ENCODE data around the gene HIF3A.
"Not testable (repeated sequence)": the region's sequence is repeated elsewhere in the genome, so short reads cannot be mapped to it uniquely, and the experiment has no call there.

HIF3A gene

DNA sequence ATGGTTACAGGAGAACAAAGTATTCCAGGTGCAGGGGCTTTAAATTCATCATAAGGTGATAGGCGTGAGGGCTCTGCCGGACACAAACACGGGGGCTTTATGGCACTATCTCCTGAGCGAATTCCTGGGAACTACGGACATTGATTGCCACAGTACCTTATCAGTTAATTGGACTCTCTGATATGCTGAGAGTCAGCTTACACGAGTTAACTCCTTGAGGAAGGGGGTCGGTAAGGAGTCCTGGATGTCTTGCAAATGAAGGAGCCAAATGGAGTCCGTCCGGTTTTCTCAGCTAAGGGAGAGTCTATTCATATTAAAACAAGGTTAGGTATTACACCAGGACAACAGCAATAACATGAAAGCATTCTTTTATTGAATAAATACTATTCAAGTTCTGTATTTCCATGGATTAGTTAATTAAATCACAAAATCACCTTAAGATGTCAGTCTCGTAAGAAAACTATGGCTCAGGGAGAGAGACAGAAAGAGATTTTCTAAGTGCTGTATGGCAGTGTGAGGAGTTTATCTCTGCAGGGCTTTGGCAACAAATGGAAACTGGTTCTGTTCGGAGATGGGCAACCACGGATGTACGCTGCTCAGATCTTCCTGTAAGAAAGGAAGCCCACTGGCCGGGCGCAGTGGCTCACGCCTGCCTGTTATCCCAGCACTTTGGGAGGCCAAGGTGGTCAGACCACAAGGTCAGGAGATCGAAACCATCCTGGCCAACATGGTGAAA lies 26.2 kb upstream of the HIF3A start:
- 62 to 63% methylated on average over 17 of the region's 17 CpGs for WGBS, 2 experiments
- Histone ChIP-seq H3K36me3 (ENCODE audit: control insufficient read depth, insufficient read depth, low read length) (no peaks in the 10 kb centered on the region), H3K27ac (ENCODE audit: insufficient read depth, low read depth, low read length, poor library complexity, severe bottlenecking) (no peak overlapping the region), H3K4me3 (ENCODE audit: insufficient read depth, low read depth, low read length) (no peak overlapping the region), H3K4me1 (ENCODE audit: control insufficient read depth, insufficient read depth, low read length) (peaks cover 3% of the 10 kb centered on the region), H3K9me3 (ENCODE audit: control insufficient read depth, low read length) (no peaks in the 10 kb centered on the region), H3K27me3 (ENCODE audit: control insufficient read depth, insufficient read depth, low read length, poor library complexity, severe bottlenecking) (no peaks in the 10 kb centered on the region)

DNA sequence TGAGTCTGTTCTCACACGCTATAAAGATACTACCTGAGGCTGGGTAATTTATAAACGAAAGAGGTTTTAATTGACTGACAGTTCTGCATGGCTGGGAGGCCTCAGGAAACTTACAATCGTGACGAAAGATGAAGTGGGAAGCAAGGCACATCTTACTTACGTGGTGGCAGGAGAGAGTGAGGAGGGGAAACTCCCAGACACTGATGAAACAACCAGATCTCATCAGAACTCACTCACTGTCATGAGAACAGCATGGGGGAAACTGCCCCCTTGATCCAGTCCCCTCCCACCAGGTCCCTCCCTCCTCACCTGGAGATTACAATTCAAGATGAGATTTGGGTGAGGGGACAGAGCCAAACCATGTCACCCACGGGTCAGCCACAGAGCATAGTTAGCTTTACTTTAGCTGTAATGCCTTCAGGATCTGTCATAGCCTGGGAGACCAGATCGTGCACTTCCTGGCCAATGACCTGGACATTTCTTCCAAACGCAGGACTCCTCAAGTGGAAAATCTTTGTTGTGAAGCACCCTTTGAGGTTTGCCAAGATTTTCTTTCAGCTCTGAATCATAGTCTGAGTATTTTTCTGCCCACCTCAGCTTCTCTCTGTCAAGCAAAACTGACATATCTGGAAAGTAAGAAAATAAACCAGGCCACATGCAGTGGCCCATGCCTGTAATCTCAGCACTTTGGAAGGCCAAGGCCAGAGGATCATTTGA lies 25.2 kb upstream of the HIF3A start:
- H3K9me3 ChIP-seq (ENCODE audit: control insufficient read depth, low read length), result no peaks in the 10 kb centered on the region
- WGBS, 2 experiments, result 78 to 79% methylated on average over 8 of the region's 8 CpGs
- H3K27ac ChIP-seq (ENCODE audit: insufficient read depth, low read depth, low read length, poor library complexity, severe bottlenecking), result no peak overlapping the region
- H3K4me1 ChIP-seq (ENCODE audit: control insufficient read depth, insufficient read depth, low read length), result peaks cover 3% of the 10 kb centered on the region
- H3K36me3 ChIP-seq (ENCODE audit: control insufficient read depth, insufficient read depth, low read length), result no peaks in the 10 kb centered on the region
- H3K27me3 ChIP-seq (ENCODE audit: control insufficient read depth, insufficient read depth, low read length, poor library complexity, severe bottlenecking), result no peaks in the 10 kb centered on the region
- no peak overlapping the region for H3K4me3 ChIP-seq (ENCODE audit: insufficient read depth, low read depth, low read length)

DNA sequence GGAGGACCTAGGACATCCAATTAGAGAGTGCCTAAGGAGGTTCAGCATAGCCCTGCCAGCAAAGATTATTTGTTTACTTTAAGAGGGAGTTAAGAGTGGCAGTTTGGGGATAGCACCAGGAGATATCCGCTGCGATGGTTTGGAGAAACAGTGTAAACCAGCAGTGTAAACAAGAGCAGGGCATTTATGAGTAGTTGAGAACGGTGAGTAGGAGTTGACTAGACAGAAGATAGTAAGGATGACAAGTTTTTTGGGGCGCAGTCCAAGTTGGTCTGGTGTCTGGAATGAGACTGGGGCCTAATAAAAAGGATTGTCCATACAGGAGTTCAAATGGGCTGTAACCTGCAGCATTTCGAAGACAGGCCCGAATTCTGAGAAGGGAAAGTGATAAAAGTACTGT lies 22.9 kb upstream of the HIF3A start:
- not testable (repeated sequence) for H3K9me3 ChIP-seq (ENCODE audit: control insufficient read depth, low read length); H3K4me3 ChIP-seq (ENCODE audit: insufficient read depth, low read depth, low read length); H3K36me3 ChIP-seq (ENCODE audit: control insufficient read depth, insufficient read depth, low read length); H3K4me1 ChIP-seq (ENCODE audit: control insufficient read depth, insufficient read depth, low read length); H3K27ac ChIP-seq (ENCODE audit: insufficient read depth, low read depth, low read length, poor library complexity, severe bottlenecking); H3K27me3 ChIP-seq (ENCODE audit: control insufficient read depth, insufficient read depth, low read length, poor library complexity, severe bottlenecking)
- 95 to 96% methylated on average over 6 of the region's 6 CpGs for WGBS, 2 experiments

DNA sequence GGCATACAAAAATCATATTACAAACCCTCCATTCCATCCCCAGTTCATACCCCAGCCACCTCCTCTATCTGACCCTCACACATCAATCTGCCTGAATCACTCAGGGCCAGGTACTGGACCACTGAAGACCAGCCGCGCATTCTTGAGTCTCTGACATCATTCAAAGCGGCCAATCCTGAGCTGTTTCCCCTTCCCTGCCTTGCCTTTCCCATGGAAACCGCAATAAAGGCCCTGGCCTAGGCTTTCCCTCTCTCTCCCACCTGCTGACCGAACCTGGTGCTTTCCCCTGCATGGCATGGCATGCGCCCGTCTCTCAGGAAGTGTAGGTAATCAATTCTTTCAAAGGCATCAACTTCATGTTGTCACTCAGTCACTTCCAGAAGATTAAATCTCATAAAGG lies 17.7 kb upstream of the HIF3A start:
- Histone ChIP-seq H3K27me3 (ENCODE audit: control insufficient read depth, insufficient read depth, low read length, poor library complexity, severe bottlenecking) (no peaks in the 10 kb centered on the region), H3K36me3 (ENCODE audit: control insufficient read depth, insufficient read depth, low read length) (no peaks in the 10 kb centered on the region), H3K4me3 (ENCODE audit: insufficient read depth, low read depth, low read length) (no peak overlapping the region), H3K4me1 (ENCODE audit: control insufficient read depth, insufficient read depth, low read length) (no peaks in the 10 kb centered on the region), H3K27ac (ENCODE audit: insufficient read depth, low read depth, low read length, poor library complexity, severe bottlenecking) (no peak overlapping the region), H3K9me3 (ENCODE audit: control insufficient read depth, low read length) (no peaks in the 10 kb centered on the region)
- WGBS, 2 experiments, result 81 to 84% methylated on average over 7 of the region's 7 CpGs

DNA sequence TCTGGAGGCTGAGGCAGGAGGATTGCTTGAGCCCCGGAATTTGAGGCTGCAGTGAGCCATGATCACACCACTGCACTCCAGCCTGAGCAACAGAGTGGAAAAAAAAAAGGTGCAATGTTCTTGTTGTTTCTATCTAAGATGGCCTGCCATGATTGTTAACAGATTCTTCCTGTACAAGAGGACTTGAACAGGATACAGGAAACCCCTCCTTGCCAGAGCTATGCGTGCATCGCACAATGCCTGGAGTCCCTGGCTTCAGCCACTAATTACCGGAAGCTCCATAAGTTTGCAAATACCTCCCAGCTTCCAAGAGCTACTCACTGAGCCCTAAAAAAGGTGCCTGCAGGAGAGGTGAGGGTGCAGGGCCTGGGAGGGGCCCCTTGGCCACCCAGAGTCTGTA lies 13.1 kb upstream of the HIF3A start:
- Histone ChIP-seq H3K9me3 (ENCODE audit: control insufficient read depth, low read length) (no peaks in the 10 kb centered on the region), H3K27ac (ENCODE audit: insufficient read depth, low read depth, low read length, poor library complexity, severe bottlenecking) (no peak overlapping the region), H3K4me1 (ENCODE audit: control insufficient read depth, insufficient read depth, low read length) (no peaks in the 10 kb centered on the region), H3K36me3 (ENCODE audit: control insufficient read depth, insufficient read depth, low read length) (no peaks in the 10 kb centered on the region), H3K4me3 (ENCODE audit: insufficient read depth, low read depth, low read length) (no peak overlapping the region), H3K27me3 (ENCODE audit: control insufficient read depth, insufficient read depth, low read length, poor library complexity, severe bottlenecking) (no peaks in the 10 kb centered on the region)
- 93 to 96% methylated on average over 4 of the region's 4 CpGs for WGBS, 2 experiments

DNA sequence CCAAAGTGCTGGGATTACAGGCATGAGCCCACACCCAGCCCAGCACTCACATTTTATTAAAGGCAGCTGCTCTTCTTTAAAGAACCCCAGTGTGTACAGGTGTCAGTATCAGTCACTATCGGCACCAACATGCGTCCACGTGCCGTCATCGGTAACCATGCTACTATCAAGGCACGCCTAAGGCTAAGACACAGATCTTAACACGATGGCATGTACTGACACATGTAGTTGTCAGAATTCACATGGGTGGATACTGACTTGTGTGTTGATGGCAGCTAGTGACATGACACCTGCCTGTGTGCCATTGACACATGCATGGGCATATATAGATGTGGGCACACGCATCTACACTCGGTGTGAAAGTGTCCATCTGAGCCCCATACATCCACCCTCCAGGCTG lies 12.2 kb upstream of the HIF3A start:
- H3K9me3 ChIP-seq (ENCODE audit: control insufficient read depth, low read length), result no peaks in the 10 kb centered on the region
- 88% methylated on average over 9 of the region's 9 CpGs for WGBS, 2 experiments

DNA sequence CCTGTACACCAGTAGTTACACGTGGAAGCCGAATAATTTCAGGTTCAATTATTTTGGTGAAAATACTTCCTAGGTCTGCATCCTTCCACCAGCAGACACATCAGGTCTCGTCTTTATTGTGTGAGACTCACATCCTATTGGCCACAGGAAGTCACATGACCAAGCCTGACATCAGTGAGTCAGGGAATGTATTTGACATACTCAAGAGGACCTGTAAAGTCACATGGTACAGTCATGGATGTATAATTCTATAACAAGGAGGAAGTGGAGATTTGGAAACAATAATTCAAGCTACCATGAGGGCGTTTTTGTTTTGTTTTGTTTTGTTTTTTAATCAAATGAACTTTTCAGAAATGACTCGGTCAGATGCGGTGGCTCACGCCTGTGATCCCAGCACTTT lies 9.3 kb upstream of the HIF3A start:
- H3K36me3 ChIP-seq (ENCODE audit: control insufficient read depth, insufficient read depth, low read length), result no peaks in the 10 kb centered on the region
- no peaks in the 10 kb centered on the region for H3K27me3 ChIP-seq (ENCODE audit: control insufficient read depth, insufficient read depth, low read length, poor library complexity, severe bottlenecking)
- H3K27ac ChIP-seq (ENCODE audit: insufficient read depth, low read depth, low read length, poor library complexity, severe bottlenecking), result no peak overlapping the region
- 85% methylated on average over 7 of the region's 7 CpGs for WGBS, 2 experiments
- no peaks in the 10 kb centered on the region for H3K9me3 ChIP-seq (ENCODE audit: control insufficient read depth, low read length)
- H3K4me3 ChIP-seq (ENCODE audit: insufficient read depth, low read depth, low read length), result no peak overlapping the region
- H3K4me1 ChIP-seq (ENCODE audit: control insufficient read depth, insufficient read depth, low read length), result no peaks in the 10 kb centered on the region

More for the DNA sequence above, 12.2 kb upstream of the HIF3A start:
- H3K4me1 ChIP-seq (ENCODE audit: control insufficient read depth, insufficient read depth, low read length), result no peaks in the 10 kb centered on the region
- H3K36me3 ChIP-seq (ENCODE audit: control insufficient read depth, insufficient read depth, low read length), result no peaks in the 10 kb centered on the region
- H3K4me3 ChIP-seq (ENCODE audit: insufficient read depth, low read depth, low read length), result no peak overlapping the region
- no peaks in the 10 kb centered on the region for H3K27me3 ChIP-seq (ENCODE audit: control insufficient read depth, insufficient read depth, low read length, poor library complexity, severe bottlenecking)
- H3K27ac ChIP-seq (ENCODE audit: insufficient read depth, low read depth, low read length, poor library complexity, severe bottlenecking), result no peak overlapping the region

DNA sequence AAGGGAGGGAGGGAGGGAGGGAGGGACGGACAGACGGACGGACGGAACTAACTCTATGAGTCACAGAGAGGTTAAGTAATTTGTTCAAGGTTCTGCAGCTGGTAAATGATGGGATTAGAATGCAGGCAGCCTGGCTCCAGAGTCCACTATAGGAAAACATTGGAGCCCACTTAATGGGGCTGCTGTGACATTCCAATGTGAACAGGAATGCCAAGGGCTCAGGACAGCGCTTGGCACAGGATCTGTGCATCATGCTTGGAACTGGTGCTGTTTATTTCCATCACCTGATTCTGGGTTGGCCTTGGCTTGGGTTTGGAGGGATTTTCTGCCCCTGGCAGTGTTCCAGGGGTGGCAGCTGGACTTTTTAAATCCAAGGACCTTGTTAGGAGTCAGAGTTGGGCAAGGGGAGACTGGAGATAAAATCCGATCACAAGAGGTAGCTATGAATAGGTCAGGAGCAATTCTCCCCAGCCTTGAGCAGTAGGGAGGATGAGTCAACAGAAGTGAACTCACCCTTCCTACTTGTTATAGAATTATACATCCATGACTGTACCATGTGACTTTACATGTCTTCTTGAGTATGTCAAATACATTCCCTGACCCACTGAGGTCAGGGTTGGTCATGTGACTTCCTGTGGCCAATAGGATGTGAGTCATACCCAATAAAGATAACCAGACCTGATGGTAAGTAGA lies 7.8 kb upstream of the HIF3A start:
- Histone ChIP-seq H3K36me3 (ENCODE audit: control insufficient read depth, insufficient read depth, low read length) (no peaks in the 10 kb centered on the region), H3K4me1 (ENCODE audit: control insufficient read depth, insufficient read depth, low read length) (no peaks in the 10 kb centered on the region), H3K27ac (ENCODE audit: insufficient read depth, low read depth, low read length, poor library complexity, severe bottlenecking) (no peak overlapping the region), H3K4me3 (ENCODE audit: insufficient read depth, low read depth, low read length) (no peak overlapping the region), H3K27me3 (ENCODE audit: control insufficient read depth, insufficient read depth, low read length, poor library complexity, severe bottlenecking) (no peaks in the 10 kb centered on the region), H3K9me3 (ENCODE audit: control insufficient read depth, low read length) (no peaks in the 10 kb centered on the region)
- 96% methylated on average over 6 of the region's 6 CpGs for WGBS, 2 experiments

DNA sequence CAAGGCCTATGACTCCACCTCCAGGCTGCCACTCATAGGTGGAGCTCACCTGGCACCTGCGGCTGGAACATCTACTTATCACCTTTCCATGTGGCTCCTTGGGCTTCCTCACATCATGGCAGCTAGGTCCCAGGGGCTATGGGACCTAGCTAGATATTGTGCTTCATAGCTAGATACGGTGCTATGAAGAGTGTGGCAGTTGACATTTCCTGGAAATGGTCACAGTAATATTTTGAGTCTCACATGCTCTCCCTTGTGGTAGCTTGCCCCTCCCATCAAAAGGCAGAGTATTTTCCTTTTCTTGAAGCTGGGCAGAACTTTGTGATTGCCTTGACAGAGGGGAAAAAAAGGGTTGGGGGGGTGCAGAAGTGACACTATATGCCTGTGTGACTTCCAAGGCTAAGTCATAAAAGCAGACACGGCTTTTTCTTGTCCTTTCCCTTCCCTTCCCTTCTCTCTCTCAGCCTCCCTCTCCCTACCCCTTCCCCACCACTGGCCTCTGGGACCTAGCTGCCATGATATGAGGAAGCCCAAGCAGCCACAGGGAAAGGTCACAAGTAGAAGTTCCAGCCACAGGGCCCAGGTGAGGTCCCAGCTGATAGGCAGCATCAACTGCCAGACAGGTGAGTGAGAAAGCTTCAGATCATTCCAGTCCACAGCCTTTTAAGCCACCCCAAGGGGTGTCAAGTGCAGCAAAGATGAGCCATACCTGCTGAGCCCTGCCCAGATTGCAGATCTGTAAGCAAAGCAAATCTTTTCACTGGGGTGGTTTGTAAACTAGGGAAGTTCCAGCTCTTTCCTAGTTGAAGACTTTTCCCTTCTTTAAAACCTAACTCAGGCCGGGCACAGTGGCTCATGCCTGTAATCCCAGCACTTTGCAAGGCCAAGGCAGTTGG lies 6.9 kb upstream of the HIF3A start:
- no peak overlapping the region for H3K4me3 ChIP-seq (ENCODE audit: insufficient read depth, low read depth, low read length)
- no peaks in the 10 kb centered on the region for H3K27me3 ChIP-seq (ENCODE audit: control insufficient read depth, insufficient read depth, low read length, poor library complexity, severe bottlenecking)
- H3K27ac ChIP-seq (ENCODE audit: insufficient read depth, low read depth, low read length, poor library complexity, severe bottlenecking), result no peak overlapping the region
- no peaks in the 10 kb centered on the region for H3K9me3 ChIP-seq (ENCODE audit: control insufficient read depth, low read length)
- no peaks in the 10 kb centered on the region for H3K4me1 ChIP-seq (ENCODE audit: control insufficient read depth, insufficient read depth, low read length)
- 75 to 78% methylated on average over 4 of the region's 4 CpGs for WGBS, 2 experiments
- no peaks in the 10 kb centered on the region for H3K36me3 ChIP-seq (ENCODE audit: control insufficient read depth, insufficient read depth, low read length)

DNA sequence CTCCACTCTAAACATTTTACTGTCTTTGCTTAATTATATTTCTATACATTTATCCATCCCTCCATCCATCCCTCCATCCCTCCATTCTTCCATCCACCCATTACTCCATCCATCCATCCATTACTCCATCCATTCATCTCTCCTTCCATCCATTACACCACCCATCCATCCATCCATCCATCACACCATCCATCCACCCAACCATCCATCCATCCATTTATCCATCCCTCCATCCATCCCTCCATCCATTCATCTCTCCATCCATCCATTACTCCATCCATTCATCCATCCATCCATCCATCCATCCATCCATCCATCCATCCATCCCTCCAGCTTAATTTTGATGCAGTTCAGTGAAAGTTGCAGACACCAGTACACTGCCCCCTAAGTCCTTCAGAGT lies 5.0 kb upstream of the HIF3A start:
- Histone ChIP-seq H3K27ac (ENCODE audit: insufficient read depth, low read depth, low read length, poor library complexity, severe bottlenecking) (no peak overlapping the region), H3K4me1 (ENCODE audit: control insufficient read depth, insufficient read depth, low read length) (no peaks in the 10 kb centered on the region), H3K27me3 (ENCODE audit: control insufficient read depth, insufficient read depth, low read length, poor library complexity, severe bottlenecking) (no peaks in the 10 kb centered on the region), H3K36me3 (ENCODE audit: control insufficient read depth, insufficient read depth, low read length) (no peaks in the 10 kb centered on the region), H3K4me3 (ENCODE audit: insufficient read depth, low read depth, low read length) (no peak overlapping the region), H3K9me3 (ENCODE audit: control insufficient read depth, low read length) (no peaks in the 10 kb centered on the region)

All from ectodermal cell (in vitro differentiated cells).